ENCODE results near the gene XPO6.

XPO6 gene

DNA sequence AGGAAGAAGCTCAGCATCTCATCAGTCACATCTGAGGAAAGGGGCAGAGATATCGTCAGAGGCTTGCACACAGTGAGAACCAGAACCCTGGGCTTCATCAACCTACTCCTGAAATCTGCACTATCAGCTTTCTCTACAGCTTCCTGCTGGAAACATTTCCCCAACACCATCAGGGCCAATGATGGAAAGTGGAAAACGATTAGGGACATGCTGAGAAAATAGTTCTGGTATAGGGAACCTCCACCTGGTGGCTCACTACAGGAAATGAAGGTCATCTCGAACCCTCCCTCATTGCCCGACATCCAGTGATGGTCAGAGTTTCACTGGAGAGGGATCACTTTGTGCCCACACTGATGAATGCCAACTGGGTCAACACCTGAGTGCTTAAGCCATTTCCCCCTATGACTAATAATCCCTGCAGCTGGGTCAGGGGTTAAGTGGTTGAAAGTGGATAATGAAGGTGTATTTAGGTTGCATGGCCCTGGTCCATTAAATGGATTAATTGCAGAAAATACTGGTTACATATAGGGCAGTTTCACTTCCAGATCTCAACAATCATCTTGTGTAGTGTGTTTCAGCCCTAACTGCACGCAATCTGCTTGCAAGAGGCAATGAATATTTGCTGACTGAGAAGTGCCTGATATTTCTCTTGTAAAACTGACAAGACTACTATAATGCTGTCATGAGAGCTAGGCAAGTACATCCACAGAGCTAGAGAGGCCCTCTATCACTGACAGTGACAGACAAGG is 105.1 kb downstream of the XPO6 start:
- DNase-seq, result no peak

DNA sequence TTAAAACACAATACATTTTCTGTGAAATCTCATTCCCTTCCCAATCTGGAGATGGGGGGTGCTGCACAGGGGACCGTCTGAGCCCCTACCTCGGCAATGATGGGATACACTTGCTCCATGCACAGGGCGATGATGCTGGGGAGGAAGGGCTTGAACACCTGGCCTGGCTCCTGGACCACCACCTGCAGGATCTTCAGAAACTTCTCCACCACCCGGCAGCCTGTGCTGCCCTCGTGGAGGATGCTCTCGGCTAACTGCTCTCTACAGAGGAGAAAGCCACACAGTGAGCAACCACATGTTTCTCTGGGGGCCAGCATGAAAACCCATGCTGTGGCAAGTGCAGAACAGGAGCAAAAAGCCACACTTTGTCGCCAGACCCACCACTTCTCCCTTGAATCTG is 105.8 kb downstream of the XPO6 start:
- no peak for DNase-seq

DNA sequence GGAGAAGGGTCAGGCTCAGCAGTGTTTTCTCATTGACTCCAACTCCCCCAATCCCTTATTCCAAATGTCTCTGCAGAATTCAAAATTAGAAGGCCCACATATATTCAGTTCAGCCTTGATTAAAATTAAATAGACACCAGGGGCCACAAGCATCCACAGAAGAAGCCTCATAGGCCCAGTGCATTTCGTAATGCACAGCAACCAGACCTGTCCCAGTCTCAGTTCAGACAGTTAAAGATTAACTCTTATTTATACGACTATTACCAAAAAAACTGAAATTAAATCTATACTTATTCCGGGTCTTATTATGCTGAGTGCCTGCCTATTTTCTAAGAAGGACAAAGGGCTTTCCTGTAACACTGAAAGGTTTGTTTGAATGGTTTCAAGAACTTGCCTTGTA is 106.5 kb downstream of the XPO6 start:
- no peak for DNase-seq

DNA sequence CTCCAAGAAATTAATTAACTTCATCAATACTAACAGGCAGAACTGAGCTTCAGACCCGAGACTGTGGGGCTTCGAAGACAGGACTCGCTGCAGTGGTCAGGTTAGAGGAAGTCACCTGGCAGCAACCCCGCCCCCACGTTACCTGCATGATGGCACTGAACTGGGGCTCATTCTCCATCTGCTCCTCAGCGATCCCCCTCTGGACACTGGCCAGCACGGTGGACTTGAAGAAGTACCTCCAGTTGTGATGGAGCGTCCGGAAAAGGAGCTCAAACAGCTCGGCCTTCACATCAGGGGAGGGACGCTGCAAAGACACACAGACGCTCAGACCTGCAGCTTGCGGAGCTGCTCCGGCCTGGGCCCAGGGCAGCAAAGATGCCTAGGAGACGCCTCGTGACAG is 107.4 kb downstream of the XPO6 start:
- DNase-seq, result no peak

DNA sequence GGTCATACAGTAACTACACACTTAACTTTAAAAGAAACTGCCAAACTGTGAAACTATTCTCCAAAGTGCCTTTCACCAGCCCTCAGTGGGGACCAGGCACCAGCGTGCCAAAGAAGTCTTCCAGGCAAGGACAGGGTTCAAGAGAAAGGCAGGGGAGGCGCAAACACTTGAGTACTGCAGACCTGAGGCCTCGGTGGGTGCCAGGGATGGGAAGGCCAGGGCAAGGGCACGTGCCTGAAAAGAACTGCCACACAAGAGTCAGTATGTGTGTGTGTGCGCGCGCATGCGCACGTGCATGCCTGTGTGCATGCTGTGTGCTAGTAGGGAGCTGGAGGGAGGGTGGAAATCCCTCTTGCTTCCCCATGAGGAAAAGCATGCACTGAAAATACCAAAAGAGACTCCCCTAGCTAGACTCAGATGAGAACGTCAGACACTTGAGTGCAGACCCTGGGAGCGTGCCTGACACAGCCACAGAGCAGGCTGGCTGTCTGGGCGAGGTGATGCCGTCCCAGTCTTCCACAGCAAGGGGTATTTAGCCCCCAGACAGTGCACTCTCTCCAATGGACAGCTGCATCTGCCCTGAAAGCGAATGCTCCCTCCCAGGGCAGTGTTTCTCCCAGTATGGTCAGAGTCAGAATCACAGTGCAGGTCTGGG is 108.1 kb downstream of the XPO6 start:
- no peak for DNase-seq

DNA sequence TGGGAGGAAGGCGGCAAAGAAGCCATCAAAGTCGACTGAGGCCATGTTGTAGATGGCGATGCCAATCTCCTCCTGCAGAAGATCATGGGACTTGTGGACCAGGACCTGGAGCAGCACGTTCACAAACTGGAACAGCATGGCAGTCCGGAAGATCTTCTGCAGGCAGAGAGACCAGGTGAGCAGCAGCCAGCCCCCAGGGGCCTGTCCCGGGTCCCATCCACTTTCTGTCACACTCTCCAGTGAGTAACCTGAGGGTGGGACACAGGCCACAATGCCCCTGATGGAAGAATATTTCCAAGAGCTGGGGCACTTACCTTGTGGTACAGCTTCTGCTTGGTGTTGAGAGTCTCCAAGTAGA is 110.3 kb downstream of the XPO6 start:
- DNase-seq, result no peak

DNA sequence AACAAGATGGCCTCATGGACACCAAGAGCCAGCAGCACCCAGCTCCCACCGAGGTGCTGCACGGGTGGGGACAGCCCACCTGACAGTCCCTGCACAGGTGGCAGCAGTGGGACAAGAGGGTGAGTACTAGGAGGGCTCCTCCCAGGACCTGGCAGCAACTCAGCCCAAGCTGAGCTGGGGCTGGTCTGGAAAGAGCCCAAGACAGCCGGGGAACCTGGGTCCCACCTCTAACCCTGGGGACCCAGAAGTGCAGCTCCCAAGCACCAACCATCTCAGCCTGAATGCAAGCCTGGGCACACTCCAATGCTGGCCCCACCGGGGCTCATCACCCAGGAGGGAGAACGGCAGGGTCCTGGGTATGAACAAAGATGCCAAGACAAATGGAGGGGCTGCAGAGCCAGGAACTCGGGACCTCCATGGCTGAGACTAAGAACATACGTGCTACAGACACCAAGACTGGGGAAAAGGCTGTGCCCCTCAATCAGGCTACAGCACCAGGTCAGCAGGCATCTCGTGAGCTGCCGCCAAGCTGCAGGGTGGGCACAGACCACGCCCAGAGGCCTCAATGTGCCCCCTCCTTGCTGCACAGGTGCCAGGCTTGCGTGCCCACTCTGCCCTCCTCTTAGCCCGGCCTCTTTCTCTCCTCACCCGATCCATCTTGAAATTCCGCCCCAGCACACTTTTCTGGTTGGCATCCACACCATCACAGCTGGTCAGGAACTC is 110.8 kb downstream of the XPO6 start:
- no peak for DNase-seq

DNA sequence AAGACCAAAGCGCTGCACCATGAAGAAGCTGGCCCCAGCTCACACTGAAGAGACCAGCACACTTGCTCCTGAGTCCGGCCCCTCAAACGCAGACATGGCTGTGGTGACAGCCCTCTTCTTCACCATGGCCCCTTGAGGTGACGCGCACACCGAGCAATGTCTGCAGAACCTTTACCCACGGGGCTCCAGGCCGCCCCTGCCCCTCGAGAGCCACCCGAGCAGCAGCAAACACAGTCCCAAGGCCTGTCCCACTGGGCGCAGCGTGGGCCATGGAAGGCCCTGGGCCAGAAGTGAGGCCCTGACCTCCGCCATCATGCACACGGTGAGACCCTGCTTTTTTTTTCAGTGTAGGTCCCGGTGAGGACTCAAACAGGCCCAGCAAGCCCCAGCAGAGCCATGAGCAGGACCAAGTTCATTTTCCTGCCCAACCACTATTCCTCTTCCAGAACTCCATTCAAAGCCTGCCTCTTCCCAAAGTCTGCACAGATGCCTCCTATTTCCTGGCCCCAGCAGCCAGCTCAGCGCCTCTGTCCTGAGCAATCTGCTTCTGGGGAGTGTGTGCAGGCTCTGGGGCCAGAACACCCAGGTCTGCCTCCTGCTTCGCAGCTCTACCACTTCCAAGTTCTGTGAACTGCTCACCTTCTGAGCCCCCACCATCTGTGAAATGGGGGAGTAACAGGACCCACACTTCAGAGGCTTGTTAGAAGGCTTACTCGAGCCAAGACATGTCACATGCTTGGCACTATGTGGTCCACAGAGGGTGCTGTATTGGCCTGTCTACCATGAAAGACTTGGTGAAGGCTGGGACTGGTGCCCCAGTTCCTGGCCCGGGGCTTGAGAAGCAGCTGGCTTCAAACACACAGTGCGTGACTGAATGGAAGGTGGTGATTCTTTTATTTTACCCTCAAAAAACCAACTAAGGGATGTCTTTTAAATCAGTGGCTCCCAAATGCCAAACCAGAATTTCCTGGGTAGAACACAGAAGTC is 112.5 kb downstream of the XPO6 start:
- no peak for DNase-seq

DNA sequence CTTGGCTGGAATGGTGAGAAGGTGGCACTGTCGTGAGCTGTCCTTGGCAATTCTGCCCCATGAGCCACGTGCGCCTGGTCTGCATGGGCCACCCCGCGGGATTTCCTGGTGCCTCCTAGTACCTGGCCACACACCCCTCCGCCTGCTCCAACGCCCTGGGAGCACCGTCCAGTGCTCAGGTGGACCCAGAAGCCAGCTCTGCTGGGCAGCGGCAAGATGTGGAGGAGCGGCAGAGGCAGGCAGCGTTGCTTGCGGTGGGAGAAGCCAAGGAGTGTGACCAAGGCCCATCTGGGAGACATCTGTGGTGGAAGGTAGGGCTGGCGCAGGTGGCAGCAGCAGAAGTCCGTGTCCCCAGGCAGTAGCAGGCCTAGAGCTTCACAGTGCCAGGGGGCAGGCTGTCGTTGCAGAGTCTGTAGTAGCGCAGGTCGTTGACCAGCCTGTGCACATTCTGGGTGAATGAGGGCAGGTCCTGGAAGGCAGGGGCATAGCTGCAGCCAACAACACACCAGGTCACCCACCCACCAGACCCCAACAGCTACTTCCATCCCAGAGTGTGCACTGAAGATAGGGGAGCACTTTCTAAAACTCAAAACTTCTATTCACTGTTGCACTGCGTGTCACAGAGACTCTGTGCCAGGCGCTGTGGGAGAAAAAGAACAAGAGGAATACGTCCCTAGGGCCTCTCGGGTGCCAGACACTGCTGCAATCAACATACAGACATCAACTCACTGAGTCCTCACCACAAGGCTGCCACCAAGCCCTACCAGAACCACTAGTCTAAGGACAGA is 113.4 kb downstream of the XPO6 start:
- no peak for DNase-seq

DNA sequence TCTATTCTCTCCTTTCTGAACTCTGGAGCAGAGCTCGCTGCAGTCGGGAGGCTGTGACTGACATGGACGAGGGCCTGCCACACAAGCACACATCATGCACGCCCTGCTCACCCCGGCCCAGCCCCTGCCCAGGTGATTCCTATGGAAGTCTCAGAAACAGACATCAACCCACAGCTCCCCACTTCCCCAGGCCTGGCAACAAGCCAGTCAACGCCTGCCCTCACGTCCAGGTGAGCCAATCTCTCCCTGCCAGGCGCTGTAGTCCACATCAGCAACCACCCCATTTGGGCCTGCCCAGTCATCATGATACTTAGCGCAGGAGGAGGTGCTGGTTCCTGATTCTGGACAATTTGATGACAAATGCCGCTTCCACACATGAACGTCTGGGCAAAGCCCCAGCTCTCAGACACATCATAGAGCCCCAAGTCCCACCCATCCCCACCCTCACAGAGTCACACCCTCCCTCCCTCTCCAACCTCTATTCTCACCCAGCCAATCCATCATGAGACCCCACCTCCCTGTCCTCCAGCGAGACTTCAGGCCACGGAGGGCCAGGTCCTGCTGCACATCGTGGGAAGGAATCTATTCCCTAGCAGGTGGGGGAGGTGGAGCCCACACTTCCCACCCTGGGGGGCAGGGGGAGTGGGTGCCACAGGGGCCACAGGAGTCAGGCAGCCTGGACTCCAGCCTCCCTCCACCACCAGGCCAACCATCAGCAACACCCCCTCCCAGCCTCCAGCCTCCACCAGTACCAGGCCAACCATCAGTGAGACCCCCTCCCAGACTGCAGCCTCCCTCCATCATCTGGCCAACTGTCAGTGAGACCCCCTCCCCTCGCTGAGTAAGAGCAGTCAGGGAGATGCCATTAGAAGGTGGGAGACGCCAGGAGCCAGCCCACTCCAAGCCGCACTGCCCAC is 114.5 kb downstream of the XPO6 start:
- DNase-seq, result no peak

DNA sequence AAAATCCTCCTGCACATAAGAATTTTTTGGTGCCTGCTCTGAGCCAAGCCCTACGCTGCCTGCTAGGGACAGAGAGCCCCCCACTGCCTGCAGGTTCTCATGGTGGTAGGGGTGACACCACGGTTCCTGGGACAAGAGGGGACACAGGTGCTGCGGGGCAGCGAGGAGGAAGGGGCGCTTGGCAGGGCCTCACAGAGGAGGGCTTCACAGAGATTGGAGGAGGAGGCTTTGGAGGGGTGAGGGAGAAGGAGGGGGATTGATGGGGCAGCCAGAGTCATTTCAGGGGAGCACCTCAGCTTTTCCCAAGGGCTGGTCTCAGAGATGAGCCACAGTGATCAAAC is 118.4 kb downstream of the XPO6 start:
- no peak for DNase-seq

DNA sequence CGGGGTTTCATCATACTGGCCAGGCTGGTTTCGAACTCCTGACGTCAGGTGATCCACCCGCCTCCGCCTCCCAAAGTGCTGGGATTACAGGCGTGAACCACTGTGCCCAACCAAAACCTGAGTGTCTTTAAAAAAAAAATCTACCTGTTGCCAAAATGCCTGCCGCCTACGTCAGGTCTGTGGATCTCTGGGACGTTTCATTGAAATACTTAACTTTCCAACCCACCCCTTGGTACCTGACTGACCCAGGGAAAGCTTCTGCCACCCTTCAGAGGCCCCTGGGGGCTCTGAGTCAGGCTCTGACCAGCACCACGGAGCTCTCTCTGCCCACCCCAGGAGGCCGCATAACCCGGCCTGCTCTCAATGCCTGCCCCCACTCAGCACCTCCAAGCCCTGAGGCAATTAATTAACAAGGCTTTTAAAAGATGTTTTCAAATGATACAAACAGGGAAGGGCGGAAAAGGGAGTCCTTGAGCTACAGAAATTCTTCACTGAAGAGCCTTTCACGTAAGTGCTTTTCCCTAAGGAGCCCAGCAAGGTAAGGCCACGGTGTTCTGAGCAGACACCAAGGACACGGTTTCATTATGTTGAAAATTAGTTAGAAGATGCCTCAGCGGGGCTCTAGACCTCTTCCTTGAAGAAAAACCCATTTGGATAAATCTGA is 118.9 kb downstream of the XPO6 start:
- DNase-seq, result no peak

DNA sequence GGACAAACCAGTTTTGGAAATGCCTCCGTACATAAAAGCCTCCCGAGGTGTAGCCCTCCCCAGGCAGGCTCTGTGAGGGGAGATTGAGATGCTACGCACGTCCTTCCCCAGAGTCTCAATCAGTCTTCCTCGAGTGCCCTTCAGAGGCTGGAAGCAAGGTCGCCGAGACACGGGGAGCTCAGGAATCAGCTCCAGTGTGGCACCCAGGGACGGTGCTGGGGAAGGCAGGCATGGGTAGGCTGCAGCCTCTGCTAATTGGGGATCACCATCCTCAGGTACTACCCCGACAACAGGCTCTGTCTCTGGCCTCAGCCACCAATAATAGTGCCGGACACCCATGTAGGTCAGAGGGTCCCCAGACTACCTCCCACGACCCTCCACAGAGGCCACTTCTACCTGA is 120.1 kb downstream of the XPO6 start:
- DNase-seq, result no peak

DNA sequence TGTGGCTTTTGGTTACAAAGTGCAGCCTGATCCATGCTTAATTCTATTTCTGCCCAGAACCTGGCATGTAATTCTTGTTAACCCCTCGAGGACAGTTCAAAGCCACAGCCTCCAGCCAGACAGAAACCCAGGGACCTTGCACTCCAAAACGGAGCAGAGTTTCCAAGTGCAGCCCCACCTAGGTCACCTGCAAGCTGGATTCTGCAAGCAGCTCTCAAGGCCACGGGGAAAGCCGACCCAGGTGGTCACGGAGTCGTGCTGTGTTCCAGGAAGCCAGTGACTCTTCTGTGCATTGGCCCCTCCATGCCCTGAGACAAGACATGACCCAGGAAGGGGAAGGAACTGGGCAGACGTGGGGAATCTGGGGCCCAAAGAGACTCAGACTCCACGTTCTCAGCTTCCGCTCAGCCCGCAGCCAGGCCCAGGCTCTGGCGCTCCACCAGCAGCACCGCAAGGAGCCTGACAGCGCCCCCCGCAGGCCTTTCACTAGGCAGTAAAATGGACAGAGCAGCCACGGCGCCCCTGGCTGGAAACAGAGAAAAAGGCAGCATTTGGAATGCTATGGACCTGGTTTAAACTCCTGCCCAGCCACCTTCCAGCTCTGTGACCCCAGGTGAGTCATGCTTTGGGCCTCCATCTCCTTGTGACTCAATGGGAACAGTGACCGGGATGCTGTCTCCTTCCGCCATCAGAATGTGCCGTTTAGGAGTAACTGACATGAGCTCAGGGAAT is 121.0 kb downstream of the XPO6 start:
- no peak for DNase-seq

DNA sequence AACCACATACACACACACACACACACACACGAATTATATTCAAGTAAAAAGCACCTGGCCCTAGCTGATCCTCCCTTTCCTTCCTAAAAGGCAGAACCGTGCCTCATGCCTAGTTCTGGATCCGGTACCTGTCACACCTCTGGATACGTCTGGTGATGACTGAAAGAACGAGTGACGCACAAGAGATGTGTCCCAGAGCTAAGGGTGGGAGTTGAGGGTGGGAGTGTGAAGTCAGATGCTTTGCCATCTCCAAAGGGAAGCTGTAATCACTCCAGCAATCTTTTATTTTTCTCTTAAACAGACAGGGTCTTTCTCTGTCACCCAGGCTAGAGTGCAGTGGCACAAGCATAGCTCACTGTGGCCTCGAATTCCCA is 121.8 kb downstream of the XPO6 start:
- DNase-seq, result no peak

DNA sequence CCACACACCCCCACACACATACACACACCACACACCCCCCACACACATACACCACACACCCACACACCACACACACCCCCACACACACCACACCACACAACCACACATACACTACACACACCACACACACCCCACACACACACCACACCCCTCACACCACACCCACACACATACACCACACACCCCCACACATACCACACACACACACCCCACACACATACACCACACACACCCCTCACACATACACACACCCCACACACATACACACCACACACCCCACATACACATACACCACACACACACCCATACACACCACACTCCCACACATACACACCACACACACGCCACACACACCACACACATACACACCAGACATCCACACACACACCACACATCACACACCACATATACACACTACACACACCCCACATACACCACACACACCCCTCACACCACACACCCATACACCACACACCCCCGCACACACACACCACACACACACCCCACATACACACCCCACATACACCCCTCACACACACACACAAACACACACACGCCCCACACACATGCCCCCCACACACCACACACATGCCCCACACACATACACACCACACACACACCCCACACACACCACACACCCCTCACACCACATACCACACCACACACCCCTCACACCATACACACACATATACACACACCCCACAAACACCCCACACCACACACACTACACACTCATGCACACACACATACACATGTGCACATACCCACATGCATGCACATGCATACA is 122.4 kb downstream of the XPO6 start:
- no peak for DNase-seq

DNA sequence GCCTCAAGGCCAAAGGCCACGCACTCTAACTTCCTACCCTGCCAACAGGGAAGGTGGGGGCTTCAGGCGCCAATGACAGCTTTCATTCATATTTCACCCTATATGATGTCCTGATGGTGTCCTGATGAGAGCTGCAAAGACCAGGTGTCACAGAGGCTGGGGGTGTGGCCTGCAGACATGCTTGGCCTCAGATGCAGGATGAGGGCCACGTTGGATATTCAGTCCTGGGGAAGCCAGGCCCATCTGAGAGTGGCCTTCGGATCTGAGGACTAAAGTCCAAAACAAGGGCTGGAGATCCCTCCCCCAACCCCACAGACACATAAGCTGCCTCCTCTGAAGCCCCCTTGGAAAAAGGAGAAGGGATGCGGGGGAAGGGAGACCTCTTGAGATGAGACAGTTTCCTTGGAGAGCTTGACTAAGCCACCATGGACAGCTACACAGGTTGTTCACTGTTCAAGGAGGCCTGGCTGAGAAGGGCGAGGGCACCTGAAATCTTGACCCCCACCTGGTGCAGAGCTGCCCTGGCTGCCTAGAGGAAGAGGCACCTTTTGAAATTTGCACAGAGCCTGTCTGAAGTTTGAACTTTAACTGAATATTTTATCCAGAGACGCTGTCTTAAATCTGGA is 124.0 kb downstream of the XPO6 start:
- no peak for DNase-seq

DNA sequence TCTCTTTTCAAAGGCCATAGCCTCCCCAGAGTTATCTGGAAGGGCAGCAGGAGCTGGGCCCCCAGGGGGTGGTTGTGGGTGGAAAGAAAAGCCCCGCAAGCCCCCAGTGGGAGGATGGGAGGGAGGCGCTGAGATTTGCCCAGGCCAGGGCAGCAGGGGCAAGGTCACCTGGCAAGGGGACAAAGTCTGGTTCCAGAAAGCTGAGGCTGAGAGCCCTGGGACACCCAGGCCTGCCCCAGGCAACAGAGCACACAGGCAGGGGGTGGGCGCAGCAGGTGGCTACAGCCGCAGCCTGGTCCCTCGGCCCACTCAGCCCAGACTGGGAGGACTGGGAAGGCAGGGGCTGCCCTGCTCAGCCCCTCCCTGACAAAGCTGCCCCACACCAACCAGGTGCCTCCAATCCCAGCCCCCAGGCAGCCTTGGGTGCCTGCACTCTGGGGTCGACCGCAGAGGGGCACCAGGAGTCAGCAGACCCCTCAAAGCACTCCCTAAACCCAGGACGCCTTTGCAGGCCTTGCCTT is 124.6 kb downstream of the XPO6 start:
- no peak for DNase-seq

Data from NCI-H226 (cell line).